GM18873 (cell line): ENCODE results near the gene SPATA32.
"Not testable (repeated sequence)": the region's sequence is repeated elsewhere in the genome, so short reads cannot be mapped to it uniquely, and the experiment has no call there.

Source experiments
- ATAC-seq: cut with Tn5 transposase; IDR thresholded peaks from one replicate; pipeline ENCODE4 v1.9.1; 2021; ENCODE audit warnings: mild to moderate bottlenecking, moderate library complexity, moderate number of reproducible peaks; ENCODE audit not compliant: unreplicated experiment, low FRiP score

Gene SPATA32, protein sequence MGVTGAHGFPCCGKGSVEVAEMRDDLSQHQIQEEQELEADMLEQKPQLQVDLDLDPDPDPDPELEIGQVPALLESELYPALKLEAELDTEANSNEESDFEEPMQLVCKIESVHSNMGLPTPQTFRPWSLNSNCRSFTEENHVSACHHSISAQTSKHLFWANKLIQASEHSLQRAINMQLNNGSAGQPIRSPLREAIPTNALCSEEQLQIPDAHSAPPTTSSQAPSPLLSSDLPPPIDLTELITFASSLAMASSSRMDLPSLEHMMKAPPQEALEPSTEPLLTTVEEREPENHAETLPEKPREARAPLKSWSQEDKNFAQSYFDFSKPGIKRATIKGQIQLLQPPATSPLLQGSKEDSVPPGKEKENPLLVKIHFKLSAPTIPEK

DNA sequence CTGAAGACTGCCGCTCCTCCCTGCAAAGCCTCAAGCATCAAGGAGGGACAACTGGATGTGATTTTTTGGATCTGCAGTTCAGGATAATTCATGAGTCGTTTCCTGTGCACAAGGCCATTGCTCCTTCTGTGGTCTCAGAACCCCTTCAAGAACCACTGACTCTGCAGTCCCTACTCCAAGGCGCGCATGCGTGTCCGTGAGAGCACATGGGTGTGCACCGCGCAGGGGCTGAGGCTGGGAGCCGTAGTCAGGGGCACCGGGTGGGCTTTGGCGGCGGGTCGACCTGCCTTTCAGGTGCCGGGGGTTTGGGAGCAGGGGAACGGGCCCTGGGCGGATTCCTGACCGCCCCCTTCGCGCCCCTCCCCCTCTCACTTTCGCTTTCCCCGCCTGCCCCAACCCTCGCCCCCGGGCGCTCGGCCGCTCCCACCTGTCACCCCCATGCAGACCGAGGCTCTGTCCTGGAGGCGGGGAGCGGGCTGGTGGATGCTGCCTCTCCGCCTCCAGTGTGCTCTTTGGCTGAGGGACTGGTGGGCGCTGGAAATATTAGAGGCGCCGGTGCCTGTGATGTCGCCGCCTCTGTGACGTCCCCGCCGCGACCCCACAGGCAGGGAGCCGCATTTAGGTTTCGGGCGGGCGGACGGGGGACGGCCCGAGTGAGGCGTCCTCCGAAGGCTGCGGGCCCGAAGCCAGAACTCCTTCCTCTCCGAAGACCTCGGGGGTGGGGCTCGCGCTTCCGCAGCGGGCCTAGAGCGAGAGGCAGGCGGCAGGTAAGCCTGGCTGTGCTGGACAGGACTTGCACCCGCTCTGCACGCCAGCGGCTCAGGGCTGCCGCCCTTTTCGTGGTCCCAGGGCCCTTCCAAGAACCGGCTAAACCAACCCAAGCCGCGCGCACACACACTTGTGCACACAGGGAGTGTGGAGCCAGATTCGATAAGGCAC is at the start of gene SPATA32:
Gene SPATA32, minus strand, starts transcription at position 518 of the 939 bp plus-strand sequence. Its CDS starts 78 bp downstream, at position 440.
- ATAC-seq = no peak

DNA sequence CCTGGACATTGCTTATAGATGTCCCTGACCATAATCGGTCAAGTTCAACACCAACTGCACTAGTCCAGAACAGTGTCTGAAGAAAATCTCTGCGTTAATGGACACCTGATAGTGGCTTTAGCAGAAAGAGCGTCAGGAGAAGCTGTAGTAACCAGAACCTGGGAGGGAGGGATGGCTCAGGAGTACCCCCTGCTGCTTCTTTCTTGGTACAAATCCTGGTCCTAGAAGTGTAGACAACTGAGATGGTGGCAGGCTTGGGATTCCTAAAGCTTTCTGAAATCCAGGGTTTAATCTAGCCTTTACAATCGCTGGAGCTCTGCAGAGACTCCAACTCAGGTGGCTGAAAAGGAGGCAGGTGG is 49.5 kb upstream of the SPATA32 start:
- ATAC-seq = no peak

DNA sequence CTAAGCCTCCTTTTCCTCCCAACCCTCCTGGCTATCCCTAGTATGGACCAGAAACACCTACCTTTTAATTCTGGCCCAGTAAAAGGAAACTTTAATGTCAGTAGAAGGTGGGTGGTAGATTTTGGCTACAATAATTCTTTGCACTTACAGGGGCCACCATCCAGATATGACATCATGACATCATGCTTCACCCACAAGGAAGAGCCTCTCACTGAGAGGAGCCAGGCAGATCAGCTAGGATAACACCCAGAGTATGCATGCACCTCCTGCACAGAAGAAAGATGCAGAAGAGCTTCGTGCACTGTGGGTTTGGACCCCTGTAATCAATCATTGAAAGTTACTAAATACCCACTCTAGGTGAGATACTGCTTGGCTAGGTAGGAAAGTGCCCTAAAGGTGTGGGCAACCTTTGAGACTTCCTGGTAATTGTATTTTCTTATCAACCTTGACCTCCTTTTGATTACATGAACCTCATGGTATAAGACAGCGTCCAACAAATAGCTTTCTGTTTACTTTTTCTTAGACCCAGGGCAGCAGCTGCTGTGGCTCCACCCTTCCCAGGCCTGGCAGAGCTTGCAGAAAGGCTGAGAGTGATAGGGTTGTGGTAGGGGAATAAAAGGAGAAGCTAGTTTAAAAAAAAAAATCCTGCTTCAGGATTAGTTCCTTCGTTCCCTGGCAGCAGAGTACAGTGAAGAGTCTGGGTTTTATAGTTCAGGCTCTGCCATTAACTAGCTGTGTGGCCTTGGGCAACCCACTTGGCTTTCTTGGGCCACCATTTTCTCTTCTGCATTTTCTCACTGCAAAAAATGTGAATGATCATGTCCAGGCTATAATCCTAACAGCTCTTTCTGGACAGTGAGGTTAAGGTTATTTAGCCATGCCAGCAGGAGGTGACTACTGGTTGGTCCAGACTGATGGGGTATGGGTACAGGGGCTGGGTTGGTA is 48.8 kb upstream of the SPATA32 start:
- ATAC-seq = no peak

GRCh38 chr17:45309400-45309799 is 47.5 kb upstream of the SPATA32 start:
- ATAC-seq = no peak

DNA sequence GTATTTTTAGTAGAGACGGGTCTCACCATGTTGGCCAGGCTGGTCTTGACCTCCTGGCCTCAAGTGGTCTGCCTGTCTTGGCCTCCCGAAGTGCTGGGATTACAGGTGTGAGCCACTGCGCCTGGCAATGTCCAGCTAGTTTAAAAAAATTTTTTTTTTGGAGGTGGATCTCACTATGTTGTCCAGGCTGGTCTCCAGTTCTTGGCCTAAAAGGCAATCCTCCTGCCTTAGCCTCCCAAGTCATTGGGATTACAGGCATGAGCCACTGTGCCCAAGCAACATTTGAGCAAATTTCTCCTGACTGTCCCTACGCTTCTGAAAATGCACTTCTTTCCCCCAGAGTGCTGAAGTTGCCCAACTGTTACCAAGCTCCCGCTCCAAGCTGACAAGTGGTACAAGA is 46.9 kb upstream of the SPATA32 start:
- ATAC-seq = no peak

DNA sequence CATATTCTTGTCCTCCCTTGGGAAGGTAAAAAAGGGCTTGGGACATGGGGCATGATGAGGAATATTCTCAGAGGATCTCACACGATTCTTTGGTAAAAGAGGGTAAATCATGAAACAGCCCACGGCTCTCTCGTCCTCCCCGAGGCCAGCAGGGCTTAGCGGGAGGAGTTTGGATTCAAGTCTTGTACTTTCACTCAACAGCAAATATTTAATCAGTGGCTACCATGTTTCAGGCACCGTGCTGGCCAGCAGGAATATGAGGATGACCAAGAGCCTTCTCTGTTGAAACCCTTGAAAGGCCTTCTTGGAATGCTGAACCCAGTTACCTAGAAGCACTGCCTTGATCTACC is 46.1 kb upstream of the SPATA32 start:
- ATAC-seq = no peak

DNA sequence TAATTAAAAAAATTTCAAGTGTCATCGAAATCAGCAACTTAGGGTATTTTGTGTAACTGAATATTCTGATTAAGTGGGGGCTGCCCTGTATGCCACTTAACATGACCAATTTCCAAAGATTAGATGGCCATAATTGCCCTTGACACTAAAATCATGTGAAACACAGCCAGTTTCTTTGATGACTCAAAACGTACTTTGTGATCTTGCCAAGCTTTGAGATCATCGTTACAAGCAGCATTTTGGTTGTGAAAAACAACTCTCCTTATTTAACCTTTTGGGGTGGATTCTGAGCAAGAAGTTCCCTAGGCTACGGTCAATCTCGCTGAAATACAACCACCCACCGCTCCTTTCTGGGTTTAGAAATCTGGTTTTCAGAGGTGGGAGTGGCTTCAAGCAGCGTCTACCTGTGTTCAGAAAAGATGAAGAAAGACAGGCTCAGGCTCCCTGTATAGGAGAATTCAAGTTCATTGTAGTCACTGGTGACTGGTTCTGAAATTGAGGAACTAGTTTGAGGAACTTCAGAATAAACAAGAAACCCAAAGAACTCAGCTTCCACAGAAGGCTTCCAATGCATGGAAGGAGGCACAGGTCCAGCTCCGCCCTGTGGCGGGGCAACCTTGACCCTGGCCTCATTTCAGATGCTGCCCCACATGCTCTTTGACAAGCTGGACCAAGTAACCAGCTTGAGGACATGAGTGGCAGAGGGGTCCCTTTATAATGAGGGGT is 45.6 kb upstream of the SPATA32 start:
- ATAC-seq = no peak

DNA sequence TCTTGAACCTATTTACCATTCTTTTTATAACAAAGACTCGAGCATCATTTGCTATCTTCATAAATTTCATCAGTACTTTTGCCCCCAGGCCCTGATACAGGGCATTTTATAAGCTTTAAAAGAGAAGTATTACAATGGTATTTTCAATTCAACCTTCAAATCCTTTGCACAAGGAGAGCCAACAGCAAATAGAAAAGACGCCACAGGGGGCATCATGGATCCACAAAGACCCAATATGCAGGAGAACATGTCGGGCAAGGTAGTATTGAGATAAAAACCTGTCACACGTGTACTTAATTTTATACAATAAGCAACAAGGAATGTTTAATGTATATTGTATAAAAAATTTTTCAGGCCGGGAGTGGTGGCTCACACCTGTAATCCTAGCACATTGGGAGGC is 44.7 kb upstream of the SPATA32 start:
- no peak for ATAC-seq

- ATAC-seq = no peak
Measured at GRCh38 chr17:45306094-45306493, 44.2 kb upstream of the SPATA32 start.

DNA sequence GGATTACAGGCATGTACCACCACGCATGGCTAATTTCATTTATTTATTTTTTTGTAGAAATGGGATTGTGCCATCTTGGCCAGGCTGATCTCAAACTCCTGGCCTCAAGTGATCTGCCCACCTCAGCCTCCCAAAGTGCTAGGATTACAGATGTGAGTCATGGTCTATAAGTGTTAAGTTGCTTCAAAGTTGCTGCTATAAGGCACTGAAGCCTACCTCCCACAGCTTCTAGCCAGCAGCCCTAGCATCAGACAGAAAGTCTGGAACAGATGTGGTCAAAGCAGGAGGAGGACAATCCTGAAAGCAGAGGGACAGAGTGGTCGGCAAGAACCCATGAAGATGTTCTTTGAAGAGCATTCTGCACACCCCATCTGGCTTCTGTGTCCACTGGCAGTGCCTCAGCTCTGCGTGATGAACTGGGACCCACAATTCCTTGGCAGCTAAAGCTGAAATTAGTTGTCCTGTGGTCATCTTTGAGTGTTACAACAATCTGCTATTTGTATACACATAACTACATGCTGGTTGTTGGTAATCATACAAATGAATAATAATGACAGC is 43.7 kb upstream of the SPATA32 start:
- ATAC-seq = no peak

DNA sequence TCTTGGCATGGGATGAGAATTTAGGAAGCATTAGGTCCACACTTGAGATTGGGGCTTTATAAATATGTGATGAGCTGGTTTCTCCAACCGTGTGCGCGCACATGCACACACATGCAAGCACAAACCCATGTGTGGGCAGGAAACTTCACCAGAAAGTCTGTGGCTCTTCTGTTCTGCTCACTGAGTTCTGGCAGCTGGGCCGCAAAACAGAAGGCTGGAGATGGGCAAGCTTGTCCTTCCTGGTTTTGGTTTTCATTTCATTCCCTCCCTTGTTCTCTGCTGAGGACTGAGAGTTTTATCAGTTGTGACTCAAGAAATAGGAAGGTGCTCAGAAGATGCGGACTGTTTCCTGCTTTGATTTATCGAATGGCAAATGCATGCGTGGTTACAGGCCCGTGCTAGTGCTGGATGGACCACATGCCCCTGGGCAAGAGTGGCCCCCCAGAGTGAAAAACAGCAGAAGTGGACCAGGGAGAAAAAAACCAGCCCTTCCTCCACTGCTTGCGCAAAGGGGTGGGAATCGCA is 40.8 kb upstream of the SPATA32 start:
- no peak for ATAC-seq

DNA sequence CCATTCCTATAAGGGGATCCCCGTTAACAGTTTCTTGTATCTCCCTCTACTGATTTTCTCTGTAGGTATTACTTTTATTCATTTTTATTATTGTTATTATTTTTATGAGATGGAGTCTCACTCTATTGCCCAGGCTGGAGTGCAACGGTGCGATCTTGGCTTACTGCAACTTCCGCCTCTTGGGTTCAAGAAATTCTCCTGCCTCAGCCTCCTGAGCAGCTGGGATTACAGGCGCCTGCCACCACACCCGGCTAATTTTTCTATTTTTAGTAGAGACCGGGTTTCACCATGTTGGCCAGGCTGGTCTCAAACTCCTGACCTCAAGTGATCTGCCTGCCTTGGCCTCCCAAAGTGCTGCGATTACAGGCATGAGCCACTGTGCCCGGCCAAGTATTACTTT is 40.3 kb upstream of the SPATA32 start:
- ATAC-seq = not testable (repeated sequence)

DNA sequence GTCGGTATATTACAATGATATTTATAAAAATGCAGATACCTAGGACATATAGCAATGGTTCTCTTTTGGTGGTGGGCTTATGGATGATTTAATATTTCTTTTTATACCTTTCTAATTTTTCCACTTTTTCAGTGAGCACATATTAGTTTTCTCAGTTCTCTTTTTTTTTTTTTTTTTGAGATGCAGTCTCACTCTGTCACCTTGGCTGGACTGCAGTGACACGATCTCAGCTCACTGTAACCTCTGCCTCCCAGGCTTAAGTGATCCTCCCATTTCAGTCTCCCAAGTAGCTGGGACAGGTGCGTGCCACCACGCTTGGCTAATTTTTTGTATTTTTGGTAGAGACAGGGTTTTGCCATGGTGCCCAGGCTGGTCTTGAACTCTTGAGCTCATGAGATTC is 39.8 kb upstream of the SPATA32 start:
- no peak for ATAC-seq

- ATAC-seq = no peak
Measured at GRCh38 chr17:45300060-45300751, 38.3 kb upstream of the SPATA32 start.

DNA sequence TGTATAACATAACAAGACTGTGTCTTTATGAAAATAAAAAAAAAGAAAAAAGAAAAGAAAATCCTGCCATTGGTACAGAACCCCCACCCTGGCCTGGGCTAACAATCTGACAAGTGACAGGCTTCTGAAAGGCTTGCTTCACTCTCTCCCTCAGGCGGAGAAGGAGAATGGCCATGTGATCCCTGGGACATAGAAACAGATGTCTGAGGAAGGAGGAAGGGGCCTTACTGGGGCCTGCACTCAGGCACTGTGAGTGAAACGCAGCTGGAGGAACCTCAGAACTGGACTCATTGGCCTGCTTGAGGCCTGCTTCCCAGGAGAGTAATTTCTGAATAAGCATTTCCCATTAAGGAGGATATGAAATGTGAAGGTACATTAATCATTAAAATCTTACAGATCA is 37.5 kb upstream of the SPATA32 start:
- ATAC-seq = no peak

DNA sequence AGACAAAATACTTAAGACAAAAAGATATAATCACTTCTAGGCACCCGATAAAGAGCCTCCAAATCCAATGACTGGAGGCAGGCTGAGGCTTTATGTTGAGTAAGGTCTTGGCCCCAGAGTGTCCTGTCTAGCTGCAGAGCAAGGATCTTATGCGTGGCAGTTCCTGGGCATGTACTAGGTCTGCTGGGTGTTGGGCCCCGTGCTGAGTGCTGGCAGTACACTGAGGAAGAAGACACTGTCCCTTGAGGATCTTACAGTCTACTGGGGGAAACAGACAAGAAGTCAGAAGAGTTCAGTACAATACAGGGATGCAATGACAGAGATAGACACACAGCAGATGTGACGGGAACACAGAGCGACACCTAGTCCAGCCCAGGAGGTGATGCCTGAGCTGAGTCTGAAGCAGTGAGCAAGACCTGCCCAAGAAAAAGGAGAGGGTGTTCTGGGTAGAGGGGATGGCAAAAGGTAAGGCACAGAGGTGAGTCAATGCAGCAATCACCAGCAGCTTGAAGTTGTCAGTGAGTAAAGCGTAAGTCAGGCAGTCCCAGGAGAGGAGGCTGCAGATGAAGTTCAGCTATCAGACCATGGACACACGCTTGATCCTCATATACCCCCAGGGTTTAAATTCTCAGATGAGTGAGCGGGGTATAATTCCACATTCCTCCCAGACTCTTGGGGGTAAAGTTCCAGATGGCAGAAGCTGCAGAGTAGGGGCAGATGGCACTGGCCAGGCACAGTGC is 36.8 kb upstream of the SPATA32 start:
- ATAC-seq = no peak

- no peak for ATAC-seq
Measured at GRCh38 chr17:45296833-45297124, 34.9 kb upstream of the SPATA32 start.
